Transverse colon (tissue), 4 donors: ENCODE measurements around the gene KLRF1. TPM values are rescaled to one million over a fixed set of nuclear protein-coding genes. Genes with fewer than 3 reads are reported as not detected.
"Not testable (repeated sequence)": the region's sequence is repeated elsewhere in the genome, so short reads cannot be mapped to it uniquely, and the experiment has no call there.

ENCODE experiments used
- DNase-seq: peaks from one replicate; pipeline ENCODE4 v3.0.0-alpha.2; 2019
- H3K27ac ChIP-seq, 4 donors: fragments of 200-600 bp; sonication (generic); 2 replicates each; pipeline ENCODE4 v1.5.1; 2016 to 2018; ENCODE audit warnings: inconsistent platforms in 4 of 4
- H3K27me3 ChIP-seq: fragments of 200-600 bp; sonication (generic); 2 replicates; pipeline ENCODE4 v1.5.1; 2017; ENCODE audit warnings: inconsistent platforms
- H3K36me3 ChIP-seq, 4 donors: fragments of 200-600 bp; sonication (generic); 2 replicates each; pipeline ENCODE4 v1.5.1; 2017 to 2019; ENCODE audit warnings: inconsistent platforms in 4 of 4
- H3K4me1 ChIP-seq, 4 donors: fragments of 200-600 bp; sonication (generic); 2 replicates each; pipeline ENCODE4 v1.5.1; 2017 to 2020; ENCODE audit warnings: inconsistent platforms in 4 of 4
- H3K4me3 ChIP-seq, 4 donors: fragments of 200-600 bp; sonication (generic); 1 replicate in 1 of 4; 2 replicates in 3 of 4; pipeline versions ENCODE4 v1.5.1 to v1.6.1; 2017 to 2019; ENCODE audit warnings: inconsistent platforms in 4 of 4
- H3K9me3 ChIP-seq, 2 donors: fragments of 200-600 bp; sonication (generic); 2 replicates each; pipeline ENCODE4 v1.5.1; 2017 to 2019; ENCODE audit warnings: inconsistent platforms in 2 of 2
- EP300 ChIP-seq: sonication (generic); formaldehyde crosslinking; IDR thresholded peaks from one replicate; pipeline ENCODE4 v1.6.1; 2017; ENCODE audit warnings: antibody characterized with exemption, low read depth
- POLR2A ChIP-seq: fragments of 450-650 bp; IDR thresholded peaks from one replicate; pipeline ENCODE4 v1.6.1; 2016; ENCODE audit warnings: antibody characterized with exemption, mild to moderate bottlenecking, moderate library complexity
- POLR2AphosphoS5 ChIP-seq, 3 donors: sonication (generic); formaldehyde crosslinking; IDR thresholded peaks; one replicate each; pipeline ENCODE4 v1.6.1; 2016; ENCODE audit warnings: antibody characterized with exemption in 3 of 3
- WGBS, 2 donors: methylation state at CpG; one replicate each; pipeline ENCODE4 v1.1.5; 2018; ENCODE audit warnings: low coverage in 1 of 2; 5-methylcytosine and 5-hydroxymethylcytosine counted together
- in situ Hi-C, 4 donors: fragments of 200-750 bp; cut with MboI; loops; one replicate each; pipeline versions ENCODE4 v1.15.0 to v1.15.1; 2017; ENCODE audit warnings: low sequenced_read_pairs in 3 of 4, low pct_ligation_motif_present in 1 of 4, low pct_unique_long_range_greater_than_20kb in 1 of 4
- intact Hi-C: fragments of 100-400 bp; cut with DNase I; formaldehyde crosslinking; loops from one replicate; pipeline ENCODE4 v1.15.1; 2023; ENCODE audit warnings: low total_unique reads
- total RNA-seq, 4 donors: library from RNA; depleted of rRNA; stranded (reverse); fragments of >200 nt; gene quantifications; one replicate each; pipeline ENCODE4 v1.1.0, GENCODE V29; 2016
- TF ChIP-seq, protein P1 (sequence below), 5 experiments: fragments of 200-600 bp in 3 of 5; fragments of 450-650 bp in 2 of 5; sonication (generic) in 3 of 5; IDR thresholded peaks; 1 replicate in 2 of 5; 2 replicates in 3 of 5; pipeline ENCODE4 v1.5.1; 2016 to 2017; ENCODE audit warnings: antibody characterized with exemption in 5 of 5, inconsistent platforms in 3 of 5, mild to moderate bottlenecking in 2 of 5, moderate library complexity in 1 of 5

Gene KLRF1
- total RNA-seq, 4 donors from 2014 or later, result not detected

DNA sequence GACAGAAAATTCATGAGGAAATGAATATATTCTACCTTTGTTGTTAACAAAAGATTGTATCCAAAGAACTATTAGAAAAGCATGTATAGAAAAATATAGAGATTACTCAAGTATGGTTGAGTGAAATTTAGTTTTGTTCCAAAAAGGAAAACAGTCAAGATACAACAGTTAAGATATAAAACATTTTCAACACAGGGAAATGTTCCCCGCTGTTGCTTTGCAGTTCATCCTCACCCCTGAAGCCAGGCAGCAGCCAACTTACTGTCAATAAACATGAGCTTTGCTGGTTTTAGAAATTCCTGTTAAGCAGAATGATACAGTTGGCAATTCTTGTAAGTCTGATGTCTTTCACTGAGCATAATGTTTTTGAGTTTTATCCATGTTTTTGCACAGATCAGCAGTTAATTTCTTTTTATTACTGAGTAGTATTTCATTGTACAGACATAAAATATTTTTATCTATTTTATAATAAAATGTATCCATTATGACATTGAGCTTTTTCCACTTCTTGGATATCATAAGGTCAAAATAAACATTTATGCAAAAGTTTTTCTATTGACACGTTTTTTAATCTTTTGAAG lies 43.1 kb downstream of the KLRF1 start:
- DNase-seq, result no peak
- Histone ChIP-seq H3K9me3 (no peaks in the 10 kb centered on the region), H3K36me3 (no peaks in the 10 kb centered on the region), H3K27me3 (no peaks in the 10 kb centered on the region), H3K27ac (peak overlapping the region; percentile 65 to 85 (median 82)), H3K4me3 (peak overlapping the region in 2 of 4 donors; percentile 31 to 50), H3K4me1 (peaks cover 0 to 8% (median 0%) of the 10 kb centered on the region in 4 donors)
- WGBS, 2 donors, result 71 to 77% methylated on average over 2 of the region's 2 CpGs
- in situ Hi-C loops, result no loop called here
- no peak for TF ChIP-seq EP300
- no peak for TF ChIP-seq POLR2A
- TF ChIP-seq, protein P1, sequence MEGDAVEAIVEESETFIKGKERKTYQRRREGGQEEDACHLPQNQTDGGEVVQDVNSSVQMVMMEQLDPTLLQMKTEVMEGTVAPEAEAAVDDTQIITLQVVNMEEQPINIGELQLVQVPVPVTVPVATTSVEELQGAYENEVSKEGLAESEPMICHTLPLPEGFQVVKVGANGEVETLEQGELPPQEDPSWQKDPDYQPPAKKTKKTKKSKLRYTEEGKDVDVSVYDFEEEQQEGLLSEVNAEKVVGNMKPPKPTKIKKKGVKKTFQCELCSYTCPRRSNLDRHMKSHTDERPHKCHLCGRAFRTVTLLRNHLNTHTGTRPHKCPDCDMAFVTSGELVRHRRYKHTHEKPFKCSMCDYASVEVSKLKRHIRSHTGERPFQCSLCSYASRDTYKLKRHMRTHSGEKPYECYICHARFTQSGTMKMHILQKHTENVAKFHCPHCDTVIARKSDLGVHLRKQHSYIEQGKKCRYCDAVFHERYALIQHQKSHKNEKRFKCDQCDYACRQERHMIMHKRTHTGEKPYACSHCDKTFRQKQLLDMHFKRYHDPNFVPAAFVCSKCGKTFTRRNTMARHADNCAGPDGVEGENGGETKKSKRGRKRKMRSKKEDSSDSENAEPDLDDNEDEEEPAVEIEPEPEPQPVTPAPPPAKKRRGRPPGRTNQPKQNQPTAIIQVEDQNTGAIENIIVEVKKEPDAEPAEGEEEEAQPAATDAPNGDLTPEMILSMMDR (IDR thresholded peaks at IDR 0.05), result no peak
- TF ChIP-seq POLR2AphosphoS5 (IDR thresholded peaks at IDR 0.05), result no peak
- intact Hi-C loops, result no loop called here

DNA sequence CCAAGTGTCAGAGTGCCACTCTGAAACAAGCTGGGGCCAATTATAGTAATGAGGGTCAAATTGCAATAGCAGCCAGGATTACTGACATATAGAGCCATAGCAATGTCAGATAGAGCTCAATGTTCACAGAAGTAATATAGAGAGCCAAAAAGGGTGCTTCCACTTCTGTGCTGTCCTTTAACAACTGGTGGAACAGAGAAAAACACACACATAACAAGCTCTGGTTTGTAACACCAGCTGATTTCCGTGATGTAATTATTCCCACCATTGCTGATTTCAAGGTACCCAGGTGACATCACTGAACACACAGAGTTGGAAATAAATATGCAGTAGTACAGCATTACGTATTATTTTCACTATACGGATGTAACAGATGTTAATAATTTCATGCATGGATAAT lies 44.9 kb downstream of the KLRF1 start:
- Histone ChIP-seq H3K4me3 (no peak overlapping the region), H3K9me3 (no peaks in the 10 kb centered on the region), H3K27ac (no peak overlapping the region), H3K4me1 (peaks cover 0 to 8% (median 0%) of the 10 kb centered on the region in 4 donors), H3K27me3 (no peaks in the 10 kb centered on the region), H3K36me3 (no peaks in the 10 kb centered on the region)
- 80 to 89% methylated on average over 3 of the region's 3 CpGs for WGBS, 2 donors
- TF ChIP-seq, protein P1 (IDR thresholded peaks at IDR 0.05), result no peak
- no peak for TF ChIP-seq POLR2AphosphoS5 (IDR thresholded peaks at IDR 0.05)
- no peak for TF ChIP-seq EP300
- TF ChIP-seq POLR2A, result no peak
- intact Hi-C loops, result no loop called here
- no peak for DNase-seq
- in situ Hi-C loops, result no loop called here

DNA sequence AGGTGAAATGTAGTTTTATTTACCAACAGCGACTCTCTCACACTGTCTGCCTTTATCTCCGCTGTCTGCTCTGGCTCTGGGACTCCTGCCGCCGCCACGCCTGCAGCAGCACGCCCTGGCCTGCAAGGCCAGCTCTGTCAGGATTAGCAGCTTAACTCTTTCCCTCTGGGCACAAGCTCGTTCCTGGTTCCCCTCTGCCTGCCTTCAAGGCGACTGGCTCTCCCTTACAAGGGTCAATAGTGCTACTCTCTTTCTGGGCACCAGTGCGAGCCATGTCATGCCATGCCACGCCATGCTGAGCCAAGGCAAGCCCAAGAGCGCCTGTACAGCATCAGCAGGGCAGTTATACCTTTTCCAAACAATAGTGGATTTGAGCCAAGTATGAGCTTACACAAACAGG lies 45.5 kb downstream of the KLRF1 start:
- Histone ChIP-seq H3K27ac (no peak overlapping the region), H3K36me3 (no peaks in the 10 kb centered on the region), H3K4me1 (peaks cover 0 to 8% (median 0%) of the 10 kb centered on the region in 4 donors), H3K4me3 (no peak overlapping the region), H3K27me3 (no peaks in the 10 kb centered on the region), H3K9me3 (no peaks in the 10 kb centered on the region)
- no peak for DNase-seq
- in situ Hi-C loops (no loop called here), intact Hi-C loops (no loop called here)
- TF ChIP-seq, protein P1 (IDR thresholded peaks at IDR 0.05), result no peak
- TF ChIP-seq POLR2A (no peak), POLR2AphosphoS5 (IDR thresholded peaks at IDR 0.05) (no peak), EP300 (no peak)
- 80 to 83% methylated on average over 1 to 11 of the region's 11 CpGs for WGBS, 2 donors

DNA sequence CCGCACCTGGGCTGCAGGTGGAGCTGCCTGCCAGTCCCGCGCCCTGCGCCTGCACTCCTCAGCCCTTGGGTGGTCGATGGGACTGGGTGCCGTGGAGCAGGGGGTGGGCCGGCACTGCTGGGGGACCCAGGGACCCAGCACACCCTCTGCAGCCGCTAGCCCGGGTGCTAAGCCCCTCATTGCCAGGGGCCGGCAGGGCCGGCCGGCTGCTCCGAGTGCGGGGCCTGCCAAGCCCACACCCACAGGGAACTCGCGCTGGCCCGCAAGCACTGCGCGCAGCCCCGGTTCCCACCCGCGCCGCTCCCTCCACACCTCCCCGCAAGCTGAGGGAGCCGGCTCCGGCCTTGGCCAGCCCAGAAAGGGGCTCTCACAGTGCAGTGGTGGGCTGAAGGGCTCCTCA lies 48.8 kb downstream of the KLRF1 start:
- H3K27ac ChIP-seq, H3K4me1 ChIP-seq, in situ Hi-C loops, DNase-seq, H3K36me3 ChIP-seq, intact Hi-C loops, H3K4me3 ChIP-seq, H3K27me3 ChIP-seq, H3K9me3 ChIP-seq: not testable (repeated sequence)
- 93% methylated on average over 23 of the region's 26 CpGs; no CpG with 5 or more reads in 1 of the 2 donors for WGBS, 2 donors

DNA sequence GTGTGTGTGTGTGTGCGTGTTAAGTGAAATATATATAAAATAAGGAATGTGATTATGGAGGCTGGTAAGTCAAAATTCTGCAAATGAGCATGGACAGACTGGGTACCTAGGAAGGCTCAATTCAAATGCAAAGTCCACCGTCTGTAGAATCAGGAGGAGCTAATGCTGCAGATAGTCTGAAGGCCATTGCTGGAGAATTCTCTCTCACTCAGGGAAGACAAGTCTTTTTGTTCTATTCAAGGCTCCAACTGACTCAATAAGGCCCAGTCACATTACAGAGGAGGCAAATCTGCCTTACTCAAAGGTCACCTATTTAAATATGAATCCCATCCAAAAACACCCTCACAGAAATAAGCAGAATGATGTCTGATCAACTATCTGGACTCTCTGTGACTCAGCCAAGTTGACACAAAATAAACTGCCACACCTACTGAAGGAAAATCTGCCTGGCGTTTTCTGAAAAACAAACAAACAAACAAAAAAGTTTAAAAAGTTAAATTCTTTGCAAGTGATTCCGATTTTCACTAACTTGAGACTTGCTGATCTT lies 53.3 kb downstream of the KLRF1 start:
- no peak for DNase-seq
- Histone ChIP-seq H3K4me1 (no peaks in the 10 kb centered on the region), H3K27me3 (no peaks in the 10 kb centered on the region), H3K4me3 (no peak overlapping the region), H3K27ac (no peak overlapping the region), H3K36me3 (no peaks in the 10 kb centered on the region), H3K9me3 (no peaks in the 10 kb centered on the region)
- TF ChIP-seq POLR2A (no peak), EP300 (no peak), POLR2AphosphoS5 (IDR thresholded peaks at IDR 0.05) (no peak)
- TF ChIP-seq, protein P1 (IDR thresholded peaks at IDR 0.05), result no peak
- in situ Hi-C loops (no loop called here), intact Hi-C loops (no loop called here)
- WGBS, 2 donors, result 73 to 76% methylated on average over 4 of the region's 4 CpGs
